MM.1S (cell line): ENCODE results near the gene PDIA6.

Source experiments
- CTCF ChIP-seq: fragments of 300-600 bp; sonication (generic); IDR thresholded peaks from 2 replicates; pipeline ENCODE4 v1.5.1; 2016; ENCODE audit warnings: antibody characterized with exemption, low read length, mixed read lengths
- EZH2 ChIP-seq: fragments of 300-600 bp; sonication (generic); optimal IDR thresholded peaks from 2 replicates; pipeline ENCODE3; 2017; ENCODE audit warnings: low read depth, mild to moderate bottlenecking, antibody characterized with exemption, low read length, mixed read lengths
- EZH2phosphoT487 ChIP-seq: fragments of 300-600 bp; sonication (generic); IDR thresholded peaks from 2 replicates; pipeline ENCODE4 v1.6.1; 2018; ENCODE audit warnings: antibody characterized with exemption, low read length

- TF ChIP-seq CTCF = no peak
- TF ChIP-seq EZH2 = no peak
- no peak for TF ChIP-seq EZH2phosphoT487
These were observed 20.4 kb upstream of the PDIA6 start for GRCh38 chr2:10833021-10833420.
